ENCODE data around the gene MRPL24.
"Not testable (repeated sequence)": the region's sequence is repeated elsewhere in the genome, so short reads cannot be mapped to it uniquely, and the experiment has no call there.

The MRPL24 gene

DNA sequence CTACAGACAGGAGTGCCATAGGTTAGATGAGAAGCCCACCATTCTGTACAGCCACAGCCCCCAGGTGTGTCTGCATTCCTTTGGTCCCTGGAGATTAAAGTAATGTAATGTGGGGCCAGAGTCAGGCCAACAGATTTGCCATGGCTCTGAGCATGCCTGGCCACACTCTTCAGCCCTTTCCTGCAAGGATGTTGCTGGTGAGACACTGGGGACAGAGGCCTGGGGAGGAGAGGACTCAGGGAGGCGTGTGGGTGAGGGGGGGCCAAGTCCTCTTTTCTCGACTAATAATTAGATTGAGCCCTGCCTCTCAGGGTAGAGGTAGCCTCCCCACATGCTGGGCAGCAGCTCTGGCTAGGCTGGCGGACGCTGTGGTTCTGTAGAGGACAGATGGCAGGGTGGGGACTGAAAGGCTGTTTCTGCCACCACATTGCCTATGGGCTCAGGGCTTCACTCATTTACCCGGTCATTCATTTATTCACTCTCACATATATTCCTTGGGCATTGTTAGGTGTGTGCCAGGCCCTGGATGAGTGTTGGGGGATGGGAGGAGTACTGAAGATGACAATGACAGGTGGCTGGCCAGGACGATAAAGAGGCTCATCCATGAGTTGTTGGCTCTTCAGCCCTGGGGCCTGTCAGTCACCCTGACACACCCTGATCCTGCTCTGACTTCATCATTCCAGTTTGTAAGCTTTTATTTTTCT is 19.4 kb upstream of the MRPL24 start:
- DNase-seq (ENCODE audit: low read depth, low spot score), result no peak

DNA sequence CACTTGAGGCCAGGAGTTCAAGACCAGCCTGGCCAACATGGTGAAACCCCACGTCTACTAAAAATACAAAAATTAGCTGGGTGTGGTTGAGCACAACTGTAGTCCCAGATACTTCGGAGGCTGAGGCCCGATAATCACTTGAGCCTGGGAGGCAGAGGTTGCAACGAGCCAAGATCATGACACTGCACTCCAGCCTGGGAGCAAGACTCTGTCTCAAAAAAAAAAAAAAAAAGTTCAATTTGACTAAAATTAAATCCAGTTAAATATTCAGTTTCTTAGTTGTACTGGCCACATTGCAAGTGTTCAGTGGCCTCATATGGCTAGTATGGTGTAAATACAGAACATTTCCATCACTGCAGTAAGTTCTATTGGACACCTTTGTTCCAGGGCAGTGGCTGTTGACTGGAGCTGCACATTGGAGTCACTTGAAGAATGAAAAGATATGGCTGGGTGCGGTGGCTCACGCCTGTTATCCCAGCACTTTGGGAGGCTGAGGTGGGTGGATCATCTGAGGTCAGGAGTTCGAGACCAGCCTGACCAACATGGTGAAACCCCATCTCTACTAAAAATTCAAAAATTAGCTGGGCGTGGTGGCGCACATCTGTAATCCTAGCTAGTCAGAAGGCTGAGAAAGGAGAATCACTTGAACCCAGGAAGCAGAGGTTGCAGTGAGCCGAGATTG is 16.8 kb upstream of the MRPL24 start:
- DNase-seq (ENCODE audit: low read depth, low spot score), result not testable (repeated sequence)

DNA sequence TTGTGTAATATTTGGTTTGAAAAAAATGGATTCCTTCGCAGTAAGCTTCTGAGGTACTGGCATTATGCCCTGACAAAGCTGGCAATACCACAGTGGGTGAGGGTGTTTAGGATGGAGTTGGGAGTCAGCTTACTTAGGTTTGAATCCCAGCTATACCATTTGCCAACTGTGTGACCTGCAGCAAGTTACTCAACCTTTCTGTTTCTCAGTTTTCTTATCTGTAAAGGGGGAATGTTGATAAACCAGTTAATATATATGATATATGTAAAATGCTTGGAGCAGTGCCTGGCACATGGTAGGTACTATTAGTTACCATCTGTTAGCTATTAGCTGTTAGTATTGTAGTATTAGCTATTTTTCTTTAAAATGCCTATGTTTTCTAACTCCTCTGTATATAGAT is 15.5 kb upstream of the MRPL24 start:
- no peak for DNase-seq (ENCODE audit: low read depth, low spot score)

DNA sequence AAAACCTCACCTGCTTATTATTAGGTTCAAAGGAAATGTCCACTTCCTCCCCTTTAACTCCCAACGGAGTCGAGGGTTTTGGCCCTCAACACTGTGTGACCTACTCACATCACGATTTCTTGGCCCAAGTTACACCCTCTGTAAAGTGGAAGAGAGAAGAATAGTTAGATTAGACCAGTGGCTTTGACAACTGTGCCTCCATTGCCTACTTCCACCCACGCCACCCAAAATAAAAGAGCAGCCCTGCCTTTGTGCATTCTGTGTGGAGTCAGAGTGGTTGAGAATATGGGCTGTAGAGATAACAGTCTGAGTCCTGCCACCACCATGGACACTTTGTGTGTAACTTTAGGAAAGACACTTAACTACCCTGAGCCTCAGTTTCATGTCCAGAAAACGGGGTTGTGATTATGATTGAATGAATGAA is 14.7 kb upstream of the MRPL24 start:
- DNase-seq (ENCODE audit: low read depth, low spot score), result no peak

- DNase-seq (ENCODE audit: low read depth, low spot score), result no peak
Measured at GRCh38 chr1:156754219-156754618, 13.3 kb upstream of the MRPL24 start.

- no peak for DNase-seq (ENCODE audit: low read depth, low spot score)
Measured at GRCh38 chr1:156752843-156753482, 12.1 kb upstream of the MRPL24 start.

DNA sequence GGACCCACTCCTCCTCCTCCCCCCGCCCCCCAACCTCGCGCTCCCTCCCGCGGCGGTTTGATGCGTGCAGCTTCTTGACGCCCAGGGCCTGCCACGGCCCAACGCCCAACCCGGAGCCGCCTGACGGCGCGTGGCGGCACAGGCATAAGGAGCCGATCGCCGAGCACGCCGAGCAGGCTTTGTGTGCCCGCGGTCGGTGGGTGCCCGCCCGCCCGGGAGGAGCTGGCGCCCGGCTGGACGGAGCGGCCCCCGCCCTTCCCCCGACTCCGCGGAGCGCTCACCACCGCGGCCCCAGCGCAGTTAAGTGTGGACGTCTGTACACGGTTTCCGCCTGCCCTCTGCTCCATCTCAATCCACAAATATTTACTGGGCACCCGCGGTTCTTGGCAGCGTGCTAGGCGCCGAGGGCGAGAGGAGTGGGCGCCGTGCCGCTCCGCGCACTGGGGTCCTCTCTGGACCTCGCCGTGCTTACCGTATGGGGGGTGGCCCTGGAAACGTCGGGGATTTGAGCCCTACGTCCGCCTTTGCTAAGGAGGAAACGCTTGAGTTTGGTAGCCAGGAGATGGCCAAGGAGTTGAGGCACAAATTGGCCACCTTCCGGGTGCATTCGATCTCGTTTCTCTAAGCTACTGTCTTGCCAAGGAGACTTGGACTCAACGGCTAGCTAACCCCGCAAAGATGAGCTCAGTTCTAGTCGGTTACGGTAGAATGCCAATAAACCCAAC is 11.0 kb upstream of the MRPL24 start:
- DNase-seq (ENCODE audit: low read depth, low spot score), result peak; percentile 97

- no peak for DNase-seq (ENCODE audit: low read depth, low spot score)
Measured at GRCh38 chr1:156751451-156751756, 10.5 kb upstream of the MRPL24 start, which contains the start of gene HDGF. Gene HDGF (minus strand): TSS chr1:156751675. CDS start chr1:156751429, 246 bp downstream.

GRCh38 chr1:156750711-156751450 is 10.0 kb upstream of the MRPL24 start:
- no peak for DNase-seq (ENCODE audit: low read depth, low spot score)

DNA sequence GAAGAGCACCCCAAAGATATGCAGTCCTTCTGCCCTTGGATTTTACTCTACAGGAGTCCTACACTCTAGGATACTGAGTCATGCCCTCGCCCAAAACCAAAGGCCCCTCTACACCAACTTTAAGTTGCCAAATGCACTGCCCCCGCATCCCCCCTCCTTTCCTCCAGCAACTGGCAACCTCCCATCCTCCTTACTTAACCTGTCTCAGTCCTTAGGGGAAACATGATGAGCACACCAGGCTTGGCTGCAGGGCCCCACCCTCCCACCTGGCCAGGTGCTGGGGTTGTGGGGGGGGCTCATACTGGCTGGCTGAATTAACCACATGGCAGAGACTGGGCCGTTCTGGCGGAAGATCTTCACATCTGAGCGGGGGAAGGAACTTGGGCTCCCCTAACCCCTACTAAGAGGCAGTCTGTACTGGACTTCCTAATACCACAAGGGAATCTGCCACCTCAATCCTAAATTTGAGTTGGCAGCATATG is 9.3 kb upstream of the MRPL24 start:
- no peak for DNase-seq (ENCODE audit: low read depth, low spot score)

DNA sequence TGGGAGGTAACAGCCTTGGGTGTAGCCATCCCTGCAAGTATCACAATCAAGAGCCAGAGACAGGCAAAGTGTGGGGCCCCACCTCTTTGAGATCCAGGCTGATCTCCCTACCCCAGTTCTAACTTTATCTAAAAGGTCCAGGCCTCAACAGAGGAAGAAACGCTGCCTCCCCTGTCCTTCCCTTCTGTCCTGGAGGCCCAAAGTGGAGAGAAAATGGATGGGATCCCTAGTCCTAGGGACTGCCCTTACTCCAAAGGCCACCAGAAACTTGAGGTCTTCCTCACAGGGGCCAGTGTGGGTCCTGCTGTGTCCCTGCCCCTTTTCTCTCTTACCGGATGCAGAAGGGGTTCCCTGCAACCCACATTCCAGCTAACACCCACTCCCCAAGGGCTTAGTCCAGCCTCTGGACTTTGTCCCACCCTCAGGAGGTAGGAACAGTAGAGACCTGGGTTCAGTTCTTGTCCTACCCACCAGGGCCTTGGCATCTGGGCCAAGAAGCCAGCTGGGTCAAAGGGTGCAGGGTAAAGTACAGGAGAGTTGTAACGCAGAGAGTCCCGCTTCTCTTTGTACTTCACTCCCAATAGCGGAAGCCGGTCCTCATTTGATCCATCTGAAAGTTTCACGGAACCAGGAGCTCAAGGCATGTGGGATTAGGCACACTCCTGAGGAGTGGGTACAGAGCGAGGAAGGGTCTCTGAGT is 8.7 kb upstream of the MRPL24 start:
- DNase-seq (ENCODE audit: low read depth, low spot score), result no peak

GRCh38 chr1:156748670-156749418 is 8.0 kb upstream of the MRPL24 start:
- DNase-seq (ENCODE audit: low read depth, low spot score), result no peak

- DNase-seq (ENCODE audit: low read depth, low spot score), result no peak
Measured at GRCh38 chr1:156747742-156748669, 7.1 kb upstream of the MRPL24 start.

GRCh38 chr1:156746728-156747631 is 6.1 kb upstream of the MRPL24 start:
- DNase-seq (ENCODE audit: low read depth, low spot score), result no peak

DNA sequence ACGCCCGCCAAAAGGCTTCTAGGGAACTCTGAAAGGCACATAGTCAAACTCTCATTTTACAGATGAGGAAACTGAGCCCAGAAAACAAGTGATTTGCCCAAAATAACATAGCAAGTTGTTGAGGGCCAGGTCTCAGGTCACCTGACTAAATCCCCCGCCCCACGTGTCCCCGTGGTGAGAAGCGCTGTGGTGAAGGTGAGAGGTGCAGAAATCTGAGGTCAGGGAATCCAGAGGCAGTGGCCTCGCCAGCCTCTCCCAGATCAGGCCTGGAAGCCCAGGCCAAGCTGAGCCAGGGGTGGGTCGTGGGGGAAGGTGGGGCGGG is 5.5 kb upstream of the MRPL24 start:
- DNase-seq (ENCODE audit: low read depth, low spot score), result no peak

- no peak for DNase-seq (ENCODE audit: low read depth, low spot score)
Measured at GRCh38 chr1:156745881-156746280, 5.0 kb upstream of the MRPL24 start.

GRCh38 chr1:156744786-156745419 is 4.0 kb upstream of the MRPL24 start:
- DNase-seq (ENCODE audit: low read depth, low spot score), result no peak

- DNase-seq (ENCODE audit: low read depth, low spot score), result no peak
Measured at GRCh38 chr1:156744344-156744743, 3.5 kb upstream of the MRPL24 start.
